CD4-positive, alpha-beta T cell treated with Interleukin-2 at 100 ng/mL for 4 hours (primary cell): ENCODE results near the gene PARVA.

Experiments used
- DNase-seq: peaks from one replicate; pipeline ENCODE4 v3.0.0-alpha.2; 2020; ENCODE audit warnings: low spot score

Gene PARVA

DNA sequence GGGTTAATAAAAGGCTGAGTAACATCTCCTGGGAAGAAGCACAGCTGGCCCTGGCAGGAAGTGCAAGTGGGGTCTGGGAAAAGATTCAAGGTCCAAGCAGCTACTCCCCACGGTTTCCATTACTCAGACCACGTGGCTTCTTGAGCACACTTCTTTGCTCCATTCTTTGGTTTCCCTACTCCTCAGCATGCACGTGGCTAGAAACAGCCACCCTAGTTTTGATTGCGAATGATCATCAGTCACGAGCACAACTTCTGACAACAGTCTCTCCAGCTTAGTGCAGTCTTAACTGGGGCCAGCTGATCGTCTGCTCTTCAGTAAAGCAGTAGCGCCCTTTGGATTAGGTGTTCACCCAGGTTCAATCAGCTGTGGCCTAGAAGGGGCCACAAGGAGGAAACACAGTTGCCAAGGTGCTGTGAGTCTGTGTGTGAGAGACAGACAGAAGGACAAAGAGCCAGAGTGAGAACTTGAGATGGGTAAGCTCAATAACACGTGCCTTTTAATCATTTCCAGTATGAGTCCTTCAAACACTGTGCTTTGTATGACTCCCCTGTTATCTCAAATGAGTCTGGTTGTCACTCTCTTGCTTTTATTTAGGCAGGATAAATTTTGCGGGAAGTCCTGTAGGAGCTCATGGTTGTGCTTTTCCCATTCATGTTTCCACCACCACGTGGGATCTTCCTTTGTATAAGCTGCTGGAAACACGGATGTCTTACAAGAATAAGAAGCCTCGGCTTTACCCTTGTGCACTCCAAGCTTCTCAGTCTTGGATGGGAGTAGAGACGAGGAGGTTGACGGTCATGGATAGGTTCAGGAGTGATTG, 901 bp upstream of the PARVA start:
- no peak for DNase-seq

- DNase-seq, result no peak
These were observed 638 bp downstream of the PARVA start for GRCh38 chr11:12377824-12378593.

DNA sequence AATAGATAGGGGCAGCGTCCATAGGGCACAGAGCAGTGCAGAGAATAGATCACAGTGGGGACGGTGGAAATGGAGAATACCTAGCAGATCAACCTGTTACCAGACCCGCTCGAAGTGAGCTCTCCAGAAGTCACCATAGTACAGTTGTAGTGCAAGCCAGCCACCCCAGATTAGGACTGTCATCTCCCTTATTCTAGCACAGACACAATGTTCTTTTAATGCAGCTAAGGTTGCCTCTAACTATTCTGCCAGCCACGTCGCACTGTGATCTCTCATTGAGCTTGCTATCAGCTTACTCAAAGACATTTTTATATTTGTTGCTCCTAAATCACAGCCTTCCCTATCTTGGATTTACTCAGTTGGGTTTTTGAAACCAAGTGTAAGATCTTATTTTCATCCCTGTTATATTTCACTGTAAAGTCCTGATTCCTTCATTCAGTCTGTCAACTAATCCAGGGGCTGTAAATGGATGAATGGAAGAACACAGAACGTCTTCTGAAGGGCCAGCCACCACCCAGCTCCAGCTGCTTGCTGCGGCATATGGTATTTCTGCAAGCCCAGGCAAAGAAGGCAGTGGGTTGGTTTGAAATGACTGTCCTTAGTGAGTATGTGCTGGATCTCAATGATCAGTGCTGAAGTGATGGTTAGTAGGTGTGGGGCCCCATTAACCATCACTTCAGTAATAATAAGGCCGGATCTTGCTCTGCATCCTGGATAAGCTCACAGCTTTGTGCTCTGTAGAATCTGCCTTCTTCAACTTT, 3.4 kb downstream of the PARVA start:
- DNase-seq, result no peak

GRCh38 chr11:12381875-12382274, 4.5 kb downstream of the PARVA start:
- DNase-seq, result no peak

GRCh38 chr11:12382451-12382850, 5.1 kb downstream of the PARVA start:
- no peak for DNase-seq

DNA sequence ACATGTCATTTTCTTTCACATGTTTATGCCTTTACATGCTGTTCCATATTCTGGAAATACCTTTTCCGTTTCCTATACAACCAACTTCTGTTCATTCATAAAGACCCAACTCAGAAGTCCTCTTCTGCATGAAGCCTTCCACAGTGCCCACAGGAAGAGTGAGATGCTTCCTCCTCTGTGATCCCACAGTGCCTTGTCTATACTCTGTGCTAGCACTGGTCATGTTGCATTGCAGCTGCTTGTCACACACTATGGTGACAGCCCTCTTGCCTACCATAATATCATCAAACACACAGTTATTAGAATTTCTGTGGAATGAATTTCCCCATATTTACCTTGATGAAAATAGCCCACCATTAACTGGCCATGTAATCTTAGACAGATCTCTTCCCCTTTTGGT, 8.9 kb downstream of the PARVA start:
- no peak for DNase-seq

GRCh38 chr11:12386745-12387144, 9.4 kb downstream of the PARVA start:
- DNase-seq, result no peak

GRCh38 chr11:12388173-12388572, 10.8 kb downstream of the PARVA start:
- no peak for DNase-seq

GRCh38 chr11:12388939-12389670, 11.7 kb downstream of the PARVA start:
- DNase-seq, result no peak

DNA sequence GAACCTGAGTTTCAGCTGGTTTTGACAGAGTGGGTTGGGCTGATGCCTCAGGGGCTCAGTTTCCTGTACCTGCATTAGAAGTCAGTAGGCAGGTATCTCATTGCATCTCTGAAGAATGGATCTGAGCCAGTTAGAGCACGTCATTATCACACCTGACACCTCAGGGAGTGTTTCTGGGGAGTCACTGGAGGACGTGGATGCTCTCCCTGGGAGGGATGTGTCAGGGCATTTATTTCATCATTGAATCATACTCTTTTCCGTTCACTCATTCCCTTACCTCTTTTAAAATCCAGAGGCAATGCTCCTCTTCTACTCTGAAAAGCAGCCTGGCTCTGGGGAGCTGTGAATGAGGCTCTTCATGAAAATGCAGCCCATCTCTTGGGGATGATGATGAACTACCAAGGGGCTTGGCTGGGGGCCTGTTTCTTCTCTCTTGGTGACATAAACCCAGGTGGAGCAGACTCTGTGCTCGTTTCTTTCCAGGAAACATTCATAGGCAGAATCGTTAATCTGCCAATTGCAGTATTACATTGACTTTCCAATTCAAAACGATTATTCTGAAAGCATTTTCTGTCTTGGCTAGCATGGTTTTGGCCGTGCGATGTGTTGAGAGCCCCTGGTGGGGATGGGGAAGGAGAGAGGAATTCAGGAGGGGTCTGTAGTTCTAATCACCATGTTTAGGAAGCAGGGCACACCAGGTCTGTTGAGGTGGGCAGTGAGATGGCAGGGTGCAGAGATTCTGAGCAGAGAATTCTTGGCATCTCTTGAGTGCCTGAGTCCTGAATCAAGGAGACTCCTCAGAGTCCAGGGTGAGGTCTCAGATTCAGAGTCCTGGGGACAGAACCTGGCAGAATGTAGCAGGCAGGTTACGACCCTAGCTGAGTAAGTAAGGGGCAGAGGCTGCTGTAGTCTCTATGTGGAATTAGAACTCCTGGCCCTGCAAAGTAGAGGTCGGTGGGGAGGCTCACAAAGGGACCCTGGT, 12.6 kb downstream of the PARVA start:
- no peak for DNase-seq

DNA sequence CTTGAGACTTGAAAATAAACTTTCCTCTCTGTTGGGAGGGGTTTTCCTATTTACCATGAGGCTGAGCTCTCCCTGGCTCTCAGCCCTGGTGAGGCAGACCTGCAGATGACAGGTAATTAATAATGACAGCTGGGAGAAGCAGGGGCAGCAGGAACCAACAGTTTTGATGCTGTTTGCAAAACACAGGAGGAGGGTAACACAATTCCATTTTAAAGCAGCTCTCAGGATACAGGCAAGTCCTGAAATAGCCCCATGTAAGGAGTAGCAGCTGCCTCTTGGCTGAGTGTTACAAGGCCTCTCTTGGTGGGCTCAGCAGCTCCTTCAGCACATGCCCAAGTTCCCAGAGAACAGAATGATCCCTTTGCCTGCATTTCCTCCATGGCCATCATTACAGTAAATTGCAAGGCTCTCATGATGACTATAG, 13.3 kb downstream of the PARVA start:
- no peak for DNase-seq

- no peak for DNase-seq
These were observed 15.3 kb downstream of the PARVA start for GRCh38 chr11:12392672-12393071.

GRCh38 chr11:12393691-12394090, 16.3 kb downstream of the PARVA start:
- no peak for DNase-seq

DNA sequence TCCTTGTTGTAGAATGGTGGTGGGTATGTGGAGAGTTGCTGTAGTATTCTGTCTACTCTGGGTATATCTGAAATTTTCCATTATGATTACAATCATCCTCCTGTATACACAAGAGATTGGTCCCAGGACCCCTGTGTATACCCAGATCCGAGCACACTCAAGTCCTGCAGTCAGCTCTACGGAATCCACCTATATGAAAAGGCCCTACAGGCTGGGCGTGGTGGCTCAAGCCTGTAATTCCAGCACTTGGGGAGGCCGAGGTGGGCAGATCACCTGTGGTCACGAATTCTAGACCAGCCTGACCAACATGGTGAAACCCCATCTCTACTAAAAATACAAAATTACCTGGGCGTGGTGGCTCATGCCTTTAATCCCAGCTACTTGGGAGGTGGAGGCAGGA, 17.2 kb downstream of the PARVA start:
- no peak for DNase-seq

DNA sequence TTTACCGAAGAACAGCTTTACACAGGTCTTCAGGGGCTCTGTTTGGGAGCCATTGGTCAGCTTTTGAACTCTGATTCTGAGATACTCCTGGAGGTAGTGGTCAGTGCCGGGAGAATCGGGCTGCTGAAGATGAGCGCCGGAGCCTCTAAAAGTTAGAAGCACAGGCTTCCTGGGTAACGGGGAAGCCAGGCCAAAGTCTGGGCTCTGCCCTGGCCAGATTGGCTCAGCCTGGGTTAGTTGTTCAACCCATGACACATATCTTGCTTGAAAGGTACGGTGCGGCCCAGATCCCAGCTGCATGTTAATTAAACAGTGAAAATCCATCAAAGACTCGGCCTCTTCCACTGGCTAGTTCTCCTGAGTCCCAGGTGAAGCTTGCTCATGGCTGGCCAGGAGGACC, 18.0 kb downstream of the PARVA start:
- no peak for DNase-seq

DNA sequence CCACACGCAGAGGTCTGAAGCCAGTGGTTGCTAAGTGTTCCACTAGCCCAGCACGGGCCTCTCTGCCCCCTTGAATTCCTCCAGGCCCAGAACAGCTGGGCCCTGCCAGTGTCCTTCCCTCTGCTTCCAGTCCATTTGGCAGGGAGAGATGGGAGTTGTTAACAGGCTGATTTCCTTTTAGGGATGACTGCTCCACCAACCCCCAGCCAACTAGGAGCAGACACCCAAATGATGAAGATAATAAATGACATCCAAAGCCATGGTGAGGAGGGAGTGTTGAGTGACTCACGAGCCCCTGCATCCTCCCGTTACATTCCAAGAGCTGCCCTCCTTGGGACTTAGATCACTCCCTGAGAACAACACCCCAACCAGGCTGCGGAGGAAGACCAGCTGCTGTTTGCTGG, 20.6 kb downstream of the PARVA start:
- DNase-seq, result no peak

DNA sequence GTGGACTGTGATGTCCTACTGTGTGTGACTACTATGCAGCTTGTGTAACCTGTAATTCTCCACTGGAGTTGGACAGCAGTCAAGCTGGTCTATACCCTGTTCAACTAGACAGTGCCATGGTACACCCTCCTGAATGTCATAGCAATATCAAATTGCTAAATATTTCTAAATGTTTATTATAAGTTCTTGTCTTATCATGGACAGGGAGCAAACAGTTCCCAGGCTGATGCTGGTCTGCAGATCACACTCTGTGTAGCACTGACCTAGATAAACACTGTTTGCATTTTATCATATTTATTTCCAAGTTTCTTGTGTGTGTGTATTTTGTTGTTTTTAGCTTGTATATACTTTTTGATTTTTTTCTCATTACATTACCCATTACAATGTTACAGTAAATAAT, 22.0 kb downstream of the PARVA start:
- DNase-seq, result no peak

GRCh38 chr11:12402025-12402424, 24.7 kb downstream of the PARVA start:
- no peak for DNase-seq

- DNase-seq, result no peak
These were observed 25.3 kb downstream of the PARVA start for GRCh38 chr11:12402691-12403120.

- no peak for DNase-seq
These were observed 26.0 kb downstream of the PARVA start for GRCh38 chr11:12403122-12403996.
